GM18951 (cell line): ENCODE measurements around the gene CTTNBP2.

Source experiments
- POLR2A ChIP-seq: IDR thresholded peaks from 4 replicates; pipeline ENCODE4 v1.6.1; 2011; ENCODE audit warnings: mild to moderate bottlenecking; ENCODE audit not compliant: insufficient read length, insufficient read depth; ENCODE audit errors: extremely low read depth
- in situ Hi-C: fragments of 300-500 bp; cut with MboI; formaldehyde crosslinking; loops from one replicate; pipeline ENCODE4 v1.12.0; 2022; ENCODE audit warnings: low sequenced_read_pairs, mixed read lengths, inconsistent platforms; ENCODE audit not compliant: unreplicated experiment

The CTTNBP2 gene

GRCh38 chr7:117683430-117684175 is 189.6 kb downstream of the CTTNBP2 start:
- no peak for TF ChIP-seq POLR2A
- in situ Hi-C loops, result no loop called here

GRCh38 chr7:117682681-117683385 is 190.4 kb downstream of the CTTNBP2 start:
- in situ Hi-C loops, result no loop called here
- no peak for TF ChIP-seq POLR2A

- no peak for TF ChIP-seq POLR2A
- in situ Hi-C loops, result no loop called here
Observed at GRCh38 chr7:117679120-117679519, 194.1 kb downstream of the CTTNBP2 start.

- no peak for TF ChIP-seq POLR2A
- in situ Hi-C loops, result no loop called here
Observed at GRCh38 chr7:117675497-117676435, 197.5 kb downstream of the CTTNBP2 start.

GRCh38 chr7:117674617-117675016 is 198.6 kb downstream of the CTTNBP2 start:
- in situ Hi-C loops, result no loop called here
- no peak for TF ChIP-seq POLR2A

- in situ Hi-C loops, result no loop called here
- TF ChIP-seq POLR2A, result no peak
Observed at GRCh38 chr7:117673839-117674238, 199.4 kb downstream of the CTTNBP2 start.

- TF ChIP-seq POLR2A, result no peak
- in situ Hi-C loops, result no loop called here
Observed at GRCh38 chr7:117673367-117673766, 199.9 kb downstream of the CTTNBP2 start.

- in situ Hi-C loops, result no loop called here
- no peak for TF ChIP-seq POLR2A
Observed at GRCh38 chr7:117672453-117672852, 200.8 kb downstream of the CTTNBP2 start.

GRCh38 chr7:117669818-117670217 is 203.4 kb downstream of the CTTNBP2 start:
- TF ChIP-seq POLR2A, result no peak
- in situ Hi-C loops, result no loop called here

GRCh38 chr7:117667456-117667855 is 205.8 kb downstream of the CTTNBP2 start:
- no peak for TF ChIP-seq POLR2A
- in situ Hi-C loops, result no loop called here

GRCh38 chr7:117666689-117667088 is 206.6 kb downstream of the CTTNBP2 start:
- no peak for TF ChIP-seq POLR2A
- in situ Hi-C loops, result no loop called here

GRCh38 chr7:117666031-117666430 is 207.2 kb downstream of the CTTNBP2 start:
- TF ChIP-seq POLR2A, result no peak
- in situ Hi-C loops, result no loop called here

- in situ Hi-C loops, result no loop called here
- no peak for TF ChIP-seq POLR2A
Observed at GRCh38 chr7:117665368-117665767, 207.9 kb downstream of the CTTNBP2 start.
